ENCODE results near the gene PRAME. TPM values are rescaled to one million over a fixed set of nuclear protein-coding genes. Genes with fewer than 3 reads are reported as not detected.

PRAME gene
- 0.34 TPM in 1 of 2 replicates, not detected in the other for total RNA-seq

DNA sequence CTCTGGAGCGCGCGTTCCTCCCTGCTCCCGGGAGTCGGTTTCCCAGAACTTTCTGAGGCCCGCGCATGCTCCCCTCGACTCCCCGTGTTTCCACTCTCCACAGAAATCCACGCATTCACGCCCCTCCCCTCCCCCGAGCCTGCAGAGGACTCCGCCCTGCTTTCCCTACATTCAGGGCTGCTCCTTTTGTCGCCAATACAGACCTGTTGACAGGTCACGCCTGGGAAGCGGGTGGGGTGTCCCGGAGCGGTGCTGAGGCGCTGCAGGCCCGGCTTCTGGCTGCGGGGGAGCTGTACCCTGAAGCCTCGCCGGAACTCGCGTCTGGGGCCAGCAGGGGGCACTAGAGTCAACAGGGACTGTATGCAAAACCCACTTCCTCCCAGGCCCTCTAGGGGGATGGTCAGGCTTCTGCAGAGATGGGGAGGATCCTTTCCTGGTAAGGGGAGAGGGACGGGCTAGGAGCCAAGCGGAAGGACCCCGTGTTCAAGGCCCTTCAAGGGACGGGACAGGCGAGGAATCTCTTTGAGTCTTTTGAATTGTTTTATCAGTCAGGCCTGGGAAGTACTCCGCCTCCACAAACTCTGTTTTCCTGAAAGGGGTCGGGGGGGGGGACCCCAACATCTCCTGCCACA lies at the start of gene PRAME:
Gene PRAME (minus strand): TSS at position 294 of the 632 bp plus-strand sequence. CDS start 2,433 bp downstream, outside the sequence.

GRCh38 chr22:22520020-22520656 lies 38.9 kb downstream of the PRAME start, which contains the start of gene ZNF280A:
Gene ZNF280A, minus strand, starts transcription at chr22:22520270. Its CDS starts 4,640 bp downstream, at chr22:22515630.

DNA sequence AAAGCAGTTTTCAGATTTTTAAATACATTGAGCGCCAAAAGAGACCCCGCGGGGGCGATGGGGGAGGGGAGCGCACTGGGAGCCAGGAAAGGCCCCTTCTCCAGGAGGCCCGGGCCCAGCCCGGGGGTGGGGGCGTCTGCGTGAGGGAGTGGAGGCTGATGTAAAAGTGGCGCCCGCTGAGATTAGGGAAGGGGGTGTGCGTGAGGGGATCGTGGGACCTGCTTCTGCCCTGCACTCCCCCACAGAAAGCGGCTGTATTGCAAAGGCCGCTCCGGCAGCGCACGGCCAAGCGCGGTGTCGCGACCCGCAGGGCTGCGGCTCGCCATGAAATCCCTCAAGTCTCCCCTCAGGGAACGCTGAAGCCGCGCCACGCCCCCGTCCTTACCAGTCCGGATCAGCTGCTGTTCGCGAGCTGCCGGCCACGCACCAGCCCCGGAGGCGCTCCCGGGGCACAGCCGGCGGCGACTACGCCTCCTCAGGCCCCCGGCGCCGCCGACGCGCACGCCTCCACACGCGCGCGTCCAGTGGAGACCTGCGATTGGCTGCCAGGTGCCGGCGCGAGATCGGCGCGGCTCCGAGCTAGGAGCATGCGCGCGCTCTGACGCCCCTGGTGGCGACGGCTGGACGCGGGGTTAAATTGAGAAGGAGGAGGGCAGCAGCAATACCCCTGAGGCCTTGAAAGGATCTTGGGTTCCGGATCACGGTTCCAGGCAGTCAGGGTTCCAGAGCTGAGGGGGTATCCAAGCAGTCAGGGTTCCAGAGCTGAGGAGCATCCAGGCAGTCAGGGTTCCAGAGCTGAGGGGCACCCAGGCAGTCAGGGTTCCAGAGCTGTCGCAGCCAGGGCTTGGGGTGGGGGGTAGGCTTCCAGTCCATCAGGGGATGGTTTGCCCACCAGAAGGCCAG lies 50.5 kb downstream of the PRAME start, which contains the start of gene ZNF280B:
Gene ZNF280B (minus strand): TSS at position 469 of the 903 bp plus-strand sequence. CDS start 19,344 bp downstream, outside the sequence.

Other genes starting within 250 kb of the PRAME start
- 0.24 and 0.37 TPM in 2 replicates for gene ZNF280B, start 50.5 kb downstream of the PRAME start, total RNA-seq
- gene ZNF280A, start 39.0 kb downstream of the PRAME start, total RNA-seq, result 0.06 TPM in 1 of 2 replicates, not detected in the other
- not detected in 2 replicates for gene GGTLC2, start 85.3 kb upstream of the PRAME start, total RNA-seq